GM12878 (cell line): Measurements from ENCODE around the gene CCDC57. TPM values are rescaled to one million over a fixed set of nuclear protein-coding genes. Genes with fewer than 3 reads are reported as not detected.

ENCODE experiments used
- BHLHE40 ChIP-seq, 2 experiments: fragments of 450-650 bp in 1 of 2; IDR thresholded peaks; 2 replicates each; pipeline ENCODE4 v1.6.1; 2011 to 2017; ENCODE audit warnings: low read depth in 2 of 2, borderline replicate concordance in 1 of 2, improper control_type of control experiment in 1 of 2, low read length in 1 of 2, mild to moderate bottlenecking in 1 of 2
- CEBPZ ChIP-seq: fragments of 150-350 bp; IDR thresholded peaks from 2 replicates; pipeline ENCODE4 v1.6.1; 2016; ENCODE audit warnings: low read depth, low read length
- NRF1 ChIP-seq: conservative IDR thresholded peaks from 2 replicates; pipeline ENCODE4 v1.6.1; 2011; ENCODE audit warnings: mild to moderate bottlenecking, low read depth, low read length, improper control_type of control experiment
- REST ChIP-seq: IDR thresholded peaks from 2 replicates; pipeline ENCODE4 v1.6.1; 2012; ENCODE audit warnings: mild to moderate bottlenecking, low read depth, low read length
- polyA plus RNA-seq, 11 experiments: library from polyadenylated mRNA; depleted of rRNA in 4 of 11; unstranded in 6 of 11; stranded (reverse) in 5 of 11; fragments of >200 nt; fragmentation: Nextera tagmentation in 4 of 11; fragmentation: Illumina TruSeq in 1 of 11; extraction: Ambion mirVana in 4 of 11; extraction: Trizol in 1 of 11; gene quantifications; 1 replicate in 1 of 11; 2 replicates in 10 of 11; pipeline versions ENCODE4 v1.2.1 to v1.2.3, GENCODE V29; 2011 to 2016; ENCODE audit warnings: inconsistent platforms in 2 of 11, missing spikeins in 2 of 11, low read depth in 1 of 11
- total RNA-seq, 4 experiments: library from RNA; depleted of rRNA in 3 of 4; stranded (reverse); fragments of >200 nt in 3 of 4; fragmentation: Illumina TruSeq in 1 of 4; extraction: Trizol in 1 of 4; gene quantifications; 2 replicates each; pipeline versions ENCODE4 v1.2.1 to v1.2.3, GENCODE V29; 2013 to 2021

The CCDC57 gene
- total and polyA plus RNA-seq, 10 of the 15 experiments (the other 5 are each of a cell fraction or from before 2014, with no cell fraction given), result 5.4 to 123 (median 45.8) TPM

- TF ChIP-seq REST (no peak), CEBPZ (no peak), NRF1 (no peak), BHLHE40 (IDR thresholded peaks at IDR 0.05; ENCODE audit: borderline replicate concordance in 1 of 2, low read depth in 2 of 2, low read length in 1 of 2) (peak in 1 of 2 experiments; percentile 64; a peak in 2 of 4 replicates)
These were observed 115.3 kb downstream of the CCDC57 start (continued) for GRCh38 chr17:82097184-82097918.
